Lower lobe of right lung (tissue), 2 donors: ENCODE results near the gene MFAP3L. TPM values are rescaled to one million over a fixed set of nuclear protein-coding genes. Genes with fewer than 3 reads are reported as not detected.

ENCODE experiments used
- ATAC-seq, 2 donors: fragments of 200-7000 bp; cut with Tn5 transposase; one replicate each; pipeline ENCODE4 v1.9.1; 2020 to 2022; ENCODE audit warnings: mild to moderate bottlenecking in 2 of 2, moderate library complexity in 2 of 2
- DNase-seq: peaks from one replicate; pipeline ENCODE4 v3.0.0-alpha.2; 2020
- H3K27ac ChIP-seq: fragments of 200-600 bp; one replicate; pipeline ENCODE4 v1.8.0; 2022
- H3K27me3 ChIP-seq: fragments of 200-600 bp; one replicate; pipeline ENCODE4 v1.8.0; 2022; ENCODE audit warnings: low read depth
- H3K36me3 ChIP-seq: fragments of 200-600 bp; one replicate; pipeline ENCODE4 v1.8.0; 2022; ENCODE audit warnings: mild to moderate bottlenecking
- H3K4me1 ChIP-seq: fragments of 200-600 bp; one replicate; pipeline ENCODE4 v1.8.0; 2022
- H3K4me3 ChIP-seq: fragments of 200-600 bp; one replicate; pipeline ENCODE4 v1.8.0; 2022; ENCODE audit warnings: mild to moderate bottlenecking
- H3K9me3 ChIP-seq: fragments of 200-600 bp; one replicate; pipeline ENCODE4 v1.8.0; 2022
- CTCF ChIP-seq: fragments of 200-600 bp; IDR thresholded peaks from one replicate; pipeline ENCODE4 v1.8.0; 2022; ENCODE audit warnings: antibody characterized with exemption, mild to moderate bottlenecking
- intact Hi-C: fragments of 100-400 bp; cut with DNase I; formaldehyde crosslinking; loops from one replicate; pipeline ENCODE4 v1.11.0; 2022
- total RNA-seq: library from RNA; stranded (reverse); fragmentation: NEBNext Ultra II Directional; extraction: Animal tissue kit (Norgen Biotek cat#: 25700); gene quantifications from one replicate; pipeline ENCODE4 v1.2.1, GENCODE V29; 2021
- donor health status: DM: no; HTN: yes; CAD: no; lungs with severe emphysema.

MFAP3L gene
- total RNA-seq, 1 donor from 2014 or later: 7.2 TPM

GRCh38 chr4:170035231-170035630, 9.0 kb upstream of the MFAP3L start:
- H3K4me1 ChIP-seq: no peaks in the 10 kb centered on the region
- TF ChIP-seq CTCF: no peak
- no peaks in the 10 kb centered on the region for H3K36me3 ChIP-seq
- no peak for ATAC-seq
- H3K9me3 ChIP-seq: no peaks in the 10 kb centered on the region
- intact Hi-C loops: no loop called here
- H3K27ac ChIP-seq: no peak overlapping the region
- H3K27me3 ChIP-seq: no peaks in the 10 kb centered on the region
- H3K4me3 ChIP-seq: no peak overlapping the region
- no peak for DNase-seq

GRCh38 chr4:170033999-170034398, 7.8 kb upstream of the MFAP3L start:
- Histone ChIP-seq H3K4me1 (no peaks in the 10 kb centered on the region), H3K4me3 (no peak overlapping the region), H3K9me3 (no peaks in the 10 kb centered on the region), H3K27me3 (no peaks in the 10 kb centered on the region), H3K27ac (no peak overlapping the region), H3K36me3 (no peaks in the 10 kb centered on the region)
- ATAC-seq: no peak
- intact Hi-C loops: no loop called here
- TF ChIP-seq CTCF: no peak
- DNase-seq: no peak

GRCh38 chr4:170030121-170030520, 3.9 kb upstream of the MFAP3L start:
- no peaks in the 10 kb centered on the region for H3K36me3 ChIP-seq
- H3K4me3 ChIP-seq: no peak overlapping the region
- ATAC-seq (no peak), DNase-seq (no peak)
- H3K27me3 ChIP-seq: peaks cover 5% of the 10 kb centered on the region
- TF ChIP-seq CTCF: no peak
- intact Hi-C loops: no loop called here
- H3K4me1 ChIP-seq: peaks cover 5% of the 10 kb centered on the region
- H3K27ac ChIP-seq: no peak overlapping the region
- H3K9me3 ChIP-seq: no peaks in the 10 kb centered on the region

GRCh38 chr4:170027181-170027829, 1.1 kb upstream of the MFAP3L start:
- H3K9me3 ChIP-seq: no peaks in the 10 kb centered on the region
- DNase-seq: peak; percentile 93
- peaks cover 5% of the 10 kb centered on the region for H3K27me3 ChIP-seq
- peak overlapping the region; percentile 95 for H3K4me3 ChIP-seq
- intact Hi-C loops: no loop called here
- peak overlapping the region; percentile 88 for H3K27ac ChIP-seq
- no peak for TF ChIP-seq CTCF
- H3K36me3 ChIP-seq: no peaks in the 10 kb centered on the region
- H3K4me1 ChIP-seq: peaks cover 5% of the 10 kb centered on the region
- peak; percentile 96 to 97 for ATAC-seq

GRCh38 chr4:170025523-170026252, 507 bp downstream of the MFAP3L start:
- ATAC-seq (no peak), DNase-seq (peak; percentile 54)
- Histone ChIP-seq H3K27me3 (peaks cover 5% of the 10 kb centered on the region), H3K4me1 (peaks cover 5% of the 10 kb centered on the region), H3K36me3 (no peaks in the 10 kb centered on the region), H3K9me3 (no peaks in the 10 kb centered on the region), H3K27ac (peak overlapping the region; percentile 88), H3K4me3 (peak overlapping the region; percentile 95)
- intact Hi-C loops: no loop called here
- TF ChIP-seq CTCF: no peak
